Large intestine (tissue), 12 donors: ENCODE measurements around the gene EXOSC9. TPM values are rescaled to one million over a fixed set of nuclear protein-coding genes. Genes with fewer than 3 reads are reported as not detected.
A peak's percentile ranks its signal among the peaks of the same experiment; 100 is the strongest.
"Not testable (repeated sequence)": the region's sequence is repeated elsewhere in the genome, so short reads cannot be mapped to it uniquely, and the experiment has no call there.

ENCODE experiments used
- DNase-seq, 2 donors: peaks; one replicate each; pipeline versions ENCODE4 v3.0.0 to v3.0.0-alpha.2; 2013
- H3K27ac ChIP-seq: one replicate; pipeline ENCODE4 v1.5.1; 2013; ENCODE audit warnings: low read length
- H3K27me3 ChIP-seq: 2 replicates; pipeline ENCODE4 v1.6.1; 2013; ENCODE audit warnings: low read length; ENCODE audit not compliant: control insufficient read depth, insufficient read depth
- H3K36me3 ChIP-seq: 2 replicates; pipeline ENCODE4 v1.6.1; 2013; ENCODE audit warnings: low read length; ENCODE audit not compliant: control insufficient read depth, insufficient read depth
- H3K4me1 ChIP-seq: one replicate; pipeline ENCODE4 v1.6.1; 2013; ENCODE audit warnings: low read length; ENCODE audit not compliant: control insufficient read depth, insufficient read depth
- H3K4me3 ChIP-seq: one replicate; pipeline ENCODE4 v1.5.1; 2013; ENCODE audit warnings: low read length
- H3K9me3 ChIP-seq: one replicate; pipeline ENCODE4 v1.6.1; 2013; ENCODE audit warnings: mild to moderate bottlenecking, low read depth, low read length, moderate library complexity; ENCODE audit not compliant: control insufficient read depth
- WGBS: methylation state at CpG from one replicate; pipeline ENCODE4 v1.1.5; 2013; ENCODE audit warnings: low lambda C conversion rate; ENCODE audit not compliant: insufficient coverage; 5-methylcytosine and 5-hydroxymethylcytosine counted together
- long read RNA-seq, 11 donors: transcript quantifications; one replicate each; lab custom pipeline, GENCODE V29; 2026
- polyA plus RNA-seq: library from polyadenylated mRNA; unstranded; fragments of 120-200 nt; gene quantifications from one replicate; pipeline ENCODE4 v1.2.1, GENCODE V29; 2013

EXOSC9 gene, protein sequence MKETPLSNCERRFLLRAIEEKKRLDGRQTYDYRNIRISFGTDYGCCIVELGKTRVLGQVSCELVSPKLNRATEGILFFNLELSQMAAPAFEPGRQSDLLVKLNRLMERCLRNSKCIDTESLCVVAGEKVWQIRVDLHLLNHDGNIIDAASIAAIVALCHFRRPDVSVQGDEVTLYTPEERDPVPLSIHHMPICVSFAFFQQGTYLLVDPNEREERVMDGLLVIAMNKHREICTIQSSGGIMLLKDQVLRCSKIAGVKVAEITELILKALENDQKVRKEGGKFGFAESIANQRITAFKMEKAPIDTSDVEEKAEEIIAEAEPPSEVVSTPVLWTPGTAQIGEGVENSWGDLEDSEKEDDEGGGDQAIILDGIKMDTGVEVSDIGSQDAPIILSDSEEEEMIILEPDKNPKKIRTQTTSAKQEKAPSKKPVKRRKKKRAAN
- 29.0 TPM for polyA plus RNA-seq
- long read RNA-seq, donor 1, transcript EXOSC9-201 (12 exons, 1,481 nt), result major isoform, 7 of 7 reads
- long read RNA-seq, donor 1, partial matches to known transcripts, result 0 of 7 reads
- long read RNA-seq, donor 1, other reads (novel, unspliced or antisense), result 0 of 7 reads
- long read RNA-seq, donor 2, transcript EXOSC9-201 (12 exons, 1,481 nt), result major isoform, 7 of 22 reads
- long read RNA-seq, donor 2, partial matches to known transcripts, result 12 of 22 reads
- long read RNA-seq, donor 2, other reads (novel, unspliced or antisense), result 0 of 22 reads
- long read RNA-seq, donor 3, transcript EXOSC9-201 (12 exons, 1,481 nt), result major isoform, 6 of 13 reads
- long read RNA-seq, donor 3, partial matches to known transcripts, result 6 of 13 reads
- long read RNA-seq, donor 3, other reads (novel, unspliced or antisense), result 0 of 13 reads
- long read RNA-seq, donor 4, result 0 reads
- long read RNA-seq, donor 5, partial matches to known transcripts, result 0 of 3 reads
- long read RNA-seq, donor 5, other reads (novel, unspliced or antisense), result 0 of 3 reads
- long read RNA-seq, donor 6, partial matches to known transcripts, result 6 of 9 reads
- long read RNA-seq, donor 6, other reads (novel, unspliced or antisense), result 0 of 9 reads
- long read RNA-seq, donor 7, partial matches to known transcripts, result 0 of 4 reads
- long read RNA-seq, donor 7, other reads (novel, unspliced or antisense), result 0 of 4 reads
- long read RNA-seq, donor 8, transcript EXOSC9-201 (12 exons, 1,481 nt), result major isoform, 9 of 49 reads
- long read RNA-seq, donor 8, partial matches to known transcripts, result 29 of 49 reads
- long read RNA-seq, donor 8, other reads (novel, unspliced or antisense), result 9 of 49 reads
- long read RNA-seq, donor 9, partial matches to known transcripts, result 0 of 2 reads
- long read RNA-seq, donor 9, other reads (novel, unspliced or antisense), result 0 of 2 reads
- long read RNA-seq, donor 10, partial matches to known transcripts, result 0 of 5 reads
- long read RNA-seq, donor 10, other reads (novel, unspliced or antisense), result 0 of 5 reads
- long read RNA-seq, donor 11, partial matches to known transcripts, result 6 of 11 reads
- long read RNA-seq, donor 11, other reads (novel, unspliced or antisense), result 0 of 11 reads

DNA sequence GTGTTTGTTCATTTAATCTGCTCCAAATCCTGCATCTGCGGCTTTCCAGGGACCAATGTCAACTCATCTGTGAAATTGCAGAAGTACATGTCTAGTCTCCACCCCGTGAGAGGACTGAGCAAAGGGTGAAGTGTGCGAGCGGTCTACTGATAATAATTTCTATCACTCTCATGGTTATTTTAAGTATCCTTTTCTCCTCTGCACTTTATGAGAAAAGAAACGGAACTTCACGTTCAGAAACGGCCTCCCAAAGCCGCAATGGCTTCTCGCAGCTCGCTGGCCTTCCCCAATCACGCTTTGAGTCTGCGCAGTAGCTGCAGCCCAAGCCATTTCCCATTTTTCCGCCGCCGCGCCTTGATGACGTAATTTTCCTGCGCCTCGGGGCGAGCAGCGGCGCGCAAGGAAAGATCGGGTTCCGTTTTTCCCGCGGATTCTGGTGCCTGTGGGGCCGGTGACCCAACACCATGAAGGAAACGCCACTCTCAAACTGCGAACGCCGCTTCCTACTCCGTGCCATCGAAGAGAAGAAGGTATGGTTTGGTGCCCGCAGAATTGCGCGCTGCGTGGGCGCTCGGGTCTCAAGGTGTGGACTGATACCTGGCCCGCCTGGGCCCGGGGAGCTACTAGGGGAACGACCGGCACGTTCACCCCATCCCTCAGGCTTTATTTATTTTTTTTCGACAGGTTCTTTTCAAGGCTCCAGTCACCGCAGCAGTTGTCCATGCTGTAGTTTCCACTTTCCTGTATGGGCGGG, at the start of gene EXOSC9:
Gene EXOSC9, plus strand, starts transcription at position 363 of the 754 bp plus-strand sequence. Its CDS starts 102 bp downstream, at position 465.
- WGBS, result 0% methylated on average over 3 of the region's 48 CpGs
- peaks cover 13% of the 10 kb centered on the region for H3K4me1 ChIP-seq
- H3K4me3 ChIP-seq, result peak within 1 kb of the TSS; percentile 90
- H3K36me3 ChIP-seq, result peaks cover 31% of the 10 kb centered on the region
- no peaks in the 10 kb centered on the region for H3K27me3 ChIP-seq
- DNase-seq, result peak; percentile 92 to 97
- no peaks in the 10 kb centered on the region for H3K9me3 ChIP-seq
- peak within 1 kb of the TSS; percentile 94 for H3K27ac ChIP-seq

- not testable (repeated sequence) for H3K4me1 ChIP-seq, H3K27ac ChIP-seq, H3K4me3 ChIP-seq, H3K36me3 ChIP-seq, H3K9me3 ChIP-seq, H3K27me3 ChIP-seq, DNase-seq
- no CpG with 5 or more reads among the region's 1 CpG for WGBS
Measured at GRCh38 chr4:121752142-121752541, 49.0 kb upstream of the EXOSC9 start.

DNA sequence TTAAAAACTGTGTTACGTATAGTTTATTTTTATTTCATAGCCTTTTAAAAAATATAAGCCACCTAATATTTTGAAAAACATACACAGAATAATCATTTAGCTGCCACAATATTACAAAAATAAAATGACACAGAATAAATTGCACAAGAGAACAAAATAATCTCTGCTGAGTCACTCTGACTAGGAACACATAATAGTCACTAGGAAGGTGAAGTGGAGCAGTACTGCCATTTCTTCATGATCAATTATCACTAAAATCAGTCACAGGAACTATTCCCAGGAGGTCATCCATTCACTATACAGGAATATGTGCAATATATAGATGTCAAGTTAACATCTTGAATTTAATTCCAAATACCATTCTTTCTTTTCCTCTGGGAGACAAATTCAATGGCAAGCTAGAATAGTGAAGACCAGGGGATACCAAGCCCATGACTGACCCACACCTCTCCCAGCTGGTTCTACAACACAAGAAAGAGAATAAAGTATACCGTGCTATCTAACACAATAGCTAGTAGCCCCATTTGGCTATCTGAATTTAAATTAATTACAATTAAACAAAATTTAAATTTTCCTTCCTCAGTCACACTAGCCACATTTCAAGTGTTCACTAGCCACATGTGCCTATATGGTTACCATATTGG, 42.1 kb upstream of the EXOSC9 start:
- H3K36me3 ChIP-seq, result no peaks in the 10 kb centered on the region
- DNase-seq, result no peak
- WGBS, result 80% methylated on average over 1 of the region's 2 CpGs

DNA sequence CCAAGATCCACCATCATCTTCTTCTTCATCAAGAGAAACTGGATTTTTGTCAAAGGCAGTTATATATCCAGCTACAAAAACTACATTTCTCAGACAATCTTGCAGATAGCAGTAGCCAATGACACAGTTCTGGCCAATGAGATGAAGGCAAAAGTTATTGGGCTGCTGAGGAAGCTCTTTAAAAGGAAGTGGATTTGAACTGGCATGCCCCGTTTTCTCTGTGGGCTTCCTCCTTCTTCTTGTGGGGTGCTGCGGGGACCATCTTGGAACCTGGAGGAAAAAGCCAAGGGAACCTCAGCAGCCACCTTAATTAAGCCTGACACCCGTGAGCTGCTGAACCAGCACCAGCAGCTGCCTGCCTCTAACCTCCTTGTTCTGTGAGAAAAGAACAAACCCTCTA, 40.9 kb upstream of the EXOSC9 start:
- DNase-seq, result no peak

More for the DNA sequence above, 42.1 kb upstream of the EXOSC9 start:
- Histone ChIP-seq H3K27ac (no peak overlapping the region), H3K9me3 (no peaks in the 10 kb centered on the region), H3K4me3 (no peak overlapping the region), H3K27me3 (peaks cover 31% of the 10 kb centered on the region), H3K4me1 (no peaks in the 10 kb centered on the region)

GRCh38 chr4:121764303-121764701, 36.8 kb upstream of the EXOSC9 start:
- Histone ChIP-seq H3K4me3 (peak overlapping the region; percentile 23), H3K36me3 (no peaks in the 10 kb centered on the region), H3K4me1 (no peaks in the 10 kb centered on the region), H3K27me3 (peaks cover 72% of the 10 kb centered on the region), H3K27ac (no peak overlapping the region), H3K9me3 (no peaks in the 10 kb centered on the region)
- 0% methylated on average over 1 of the region's 14 CpGs for WGBS
- no peak for DNase-seq

More for the DNA sequence above, 40.9 kb upstream of the EXOSC9 start:
- no peaks in the 10 kb centered on the region for H3K36me3 ChIP-seq
- H3K27ac ChIP-seq, result no peak overlapping the region
- no peaks in the 10 kb centered on the region for H3K9me3 ChIP-seq
- no CpG with 5 or more reads among the region's 3 CpGs for WGBS
- peaks cover 43% of the 10 kb centered on the region for H3K27me3 ChIP-seq
- H3K4me3 ChIP-seq, result no peak overlapping the region
- no peaks in the 10 kb centered on the region for H3K4me1 ChIP-seq

DNA sequence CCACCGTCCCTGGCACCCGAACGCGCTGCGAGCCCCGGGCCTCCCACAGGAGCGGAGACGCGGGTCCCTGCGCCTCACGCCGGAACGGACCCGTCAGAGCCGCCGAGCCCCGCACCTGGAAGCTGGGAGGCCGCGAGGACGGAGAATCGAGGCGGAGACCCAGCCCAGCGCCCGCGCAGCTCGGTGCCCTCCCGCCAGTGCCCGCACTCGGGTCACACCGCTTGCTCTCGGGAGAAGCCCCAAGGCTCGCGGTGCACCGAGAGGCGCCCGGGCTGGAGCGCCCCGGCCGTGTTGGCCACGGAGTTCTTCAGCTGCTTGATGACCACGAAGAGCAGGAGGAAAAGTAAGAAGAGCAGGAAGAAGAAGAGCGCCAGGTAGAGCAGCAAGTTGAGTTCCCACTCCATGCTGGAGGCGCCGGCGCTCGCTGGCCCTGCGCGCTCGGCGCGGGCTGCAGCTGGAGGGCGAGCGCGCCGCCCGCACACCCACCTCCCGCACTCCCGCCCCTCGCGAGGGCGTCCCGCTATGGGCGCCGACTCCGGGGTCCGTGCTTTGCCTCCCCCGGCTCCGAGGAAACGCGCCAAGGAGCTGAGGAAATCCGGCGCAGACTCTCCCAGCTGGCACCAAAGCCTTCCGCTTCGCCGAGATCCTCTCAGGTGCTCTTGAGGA, 36.3 kb upstream of the EXOSC9 start, which contains the start of gene SMIM43:
Gene SMIM43, minus strand, starts transcription at position 463 of the 666 bp plus-strand sequence. Its CDS starts 59 bp downstream, at position 404.
- Histone ChIP-seq H3K4me3 (peak within 1 kb of the TSS; percentile 23), H3K36me3 (no peaks in the 10 kb centered on the region), H3K9me3 (no peaks in the 10 kb centered on the region), H3K27me3 (peaks cover 70% of the 10 kb centered on the region), H3K27ac (no peak within 1 kb of the TSS), H3K4me1 (no peaks in the 10 kb centered on the region)
- WGBS, result no CpG with 5 or more reads among the region's 75 CpGs
- peak; percentile 4 to 36 for DNase-seq

DNA sequence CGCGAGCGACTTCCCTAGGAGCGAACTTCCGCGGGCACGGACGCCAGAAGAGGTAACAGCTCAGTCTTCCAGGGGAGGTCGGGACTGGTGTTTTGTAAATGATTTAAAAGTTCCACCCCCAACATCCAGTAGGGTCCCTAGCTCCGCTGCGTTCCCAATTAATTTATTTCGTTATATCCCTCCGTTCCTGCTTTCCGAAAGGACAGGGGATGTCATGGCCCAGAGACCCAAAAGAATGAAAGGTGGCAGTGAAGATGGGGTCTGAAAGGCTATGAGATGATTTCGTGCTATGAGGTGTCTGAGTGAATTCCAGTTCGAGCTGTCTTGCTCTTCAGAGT, 35.8 kb upstream of the EXOSC9 start:
- 7% methylated on average over 3 of the region's 16 CpGs for WGBS
- Histone ChIP-seq H3K4me3 (peak overlapping the region; percentile 16), H3K4me1 (no peaks in the 10 kb centered on the region), H3K27me3 (peaks cover 66% of the 10 kb centered on the region), H3K9me3 (no peaks in the 10 kb centered on the region), H3K36me3 (no peaks in the 10 kb centered on the region), H3K27ac (no peak overlapping the region)
- no peak for DNase-seq

GRCh38 chr4:121765971-121766538, 35.1 kb upstream of the EXOSC9 start:
- Histone ChIP-seq H3K4me3 (no peak overlapping the region), H3K27me3 (peaks cover 71% of the 10 kb centered on the region), H3K36me3 (no peaks in the 10 kb centered on the region), H3K9me3 (no peaks in the 10 kb centered on the region), H3K4me1 (no peaks in the 10 kb centered on the region), H3K27ac (no peak overlapping the region)
- WGBS, result no CpG with 5 or more reads among the region's 9 CpGs
- DNase-seq, result no peak
